HCT116 (cell line): ENCODE data around the gene DENND5B.

ENCODE experiments used
- ELF1 ChIP-seq: IDR thresholded peaks from 2 replicates; pipeline ENCODE4 v1.6.1; 2012; ENCODE audit warnings: low read depth, borderline replicate concordance
- EZH2 ChIP-seq: fragments of 200-600 bp; sonication (generic); IDR thresholded peaks from 2 replicates; pipeline ENCODE4 v1.6.1; 2017; ENCODE audit warnings: antibody characterized with exemption, mixed run types
- EZH2phosphoT487 ChIP-seq: fragments of 200-600 bp; IDR thresholded peaks from 2 replicates; pipeline ENCODE4 v1.6.1; 2018; ENCODE audit warnings: antibody characterized with exemption, borderline replicate concordance
- POLR2A ChIP-seq: IDR thresholded peaks from 2 replicates; pipeline ENCODE4 v1.7.0; 2011; ENCODE audit warnings: borderline replicate concordance; ENCODE audit not compliant: insufficient read depth, insufficient read length; ENCODE audit errors: extremely low read depth
- POLR2AphosphoS5 ChIP-seq: IDR thresholded peaks from 2 replicates; pipeline ENCODE4 v1.6.1; 2011; ENCODE audit warnings: mild to moderate bottlenecking, low read depth, low read length, moderate library complexity
- YY1 ChIP-seq: IDR thresholded peaks from 2 replicates; pipeline ENCODE4 v1.6.1; 2011; ENCODE audit warnings: low read length, low read depth, moderate library complexity, mild to moderate bottlenecking; ENCODE audit not compliant: insufficient replicate concordance; ENCODE audit errors: extremely low read depth
- TF ChIP-seq, protein P1 (sequence below), 3 experiments: fragments of 200-600 bp in 1 of 3; sonication (generic) in 1 of 3; IDR thresholded peaks in 2 of 3; conservative IDR thresholded peaks in 1 of 3; 2 replicates each; pipeline ENCODE4 v1.5.1; 2012 to 2017; ENCODE audit warnings: low read depth in 2 of 3, low read length in 2 of 3, antibody characterized with exemption in 1 of 3, borderline replicate concordance in 1 of 3, control low read depth in 1 of 3, mild to moderate bottlenecking in 1 of 3, mixed read lengths in 1 of 3, mixed run types in 1 of 3, moderate library complexity in 1 of 3; ENCODE audit not compliant: insufficient read depth in 1 of 3
- TF ChIP-seq, protein P2 (sequence below): IDR thresholded peaks from 2 replicates; pipeline ENCODE4 v1.6.1; 2012; ENCODE audit warnings: low read depth

DNA sequence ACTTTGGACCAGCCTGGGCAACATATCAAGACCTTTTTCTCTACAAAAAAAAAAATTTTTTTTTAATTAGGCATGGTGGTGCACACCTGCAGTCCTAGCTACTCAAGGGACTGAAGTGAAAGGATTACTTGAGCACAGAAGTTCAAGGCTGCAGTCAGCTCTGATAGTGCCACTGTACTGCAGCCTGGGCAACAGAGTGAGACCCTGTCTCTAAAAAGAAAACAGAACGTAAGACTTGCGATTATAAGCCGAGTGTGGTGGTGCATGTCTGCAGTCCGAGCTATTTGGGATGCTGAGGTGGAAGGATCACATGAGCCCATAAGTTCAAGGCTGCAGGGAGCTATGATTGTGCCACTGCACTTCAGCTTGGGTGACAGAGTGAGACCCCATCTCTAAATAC, 76.0 kb downstream of the DENND5B start:
- TF ChIP-seq EZH2 (no peak), POLR2A (no peak), POLR2AphosphoS5 (no peak), EZH2phosphoT487 (no peak), YY1 (no peak), ELF1 (no peak)
- TF ChIP-seq, protein P1, sequence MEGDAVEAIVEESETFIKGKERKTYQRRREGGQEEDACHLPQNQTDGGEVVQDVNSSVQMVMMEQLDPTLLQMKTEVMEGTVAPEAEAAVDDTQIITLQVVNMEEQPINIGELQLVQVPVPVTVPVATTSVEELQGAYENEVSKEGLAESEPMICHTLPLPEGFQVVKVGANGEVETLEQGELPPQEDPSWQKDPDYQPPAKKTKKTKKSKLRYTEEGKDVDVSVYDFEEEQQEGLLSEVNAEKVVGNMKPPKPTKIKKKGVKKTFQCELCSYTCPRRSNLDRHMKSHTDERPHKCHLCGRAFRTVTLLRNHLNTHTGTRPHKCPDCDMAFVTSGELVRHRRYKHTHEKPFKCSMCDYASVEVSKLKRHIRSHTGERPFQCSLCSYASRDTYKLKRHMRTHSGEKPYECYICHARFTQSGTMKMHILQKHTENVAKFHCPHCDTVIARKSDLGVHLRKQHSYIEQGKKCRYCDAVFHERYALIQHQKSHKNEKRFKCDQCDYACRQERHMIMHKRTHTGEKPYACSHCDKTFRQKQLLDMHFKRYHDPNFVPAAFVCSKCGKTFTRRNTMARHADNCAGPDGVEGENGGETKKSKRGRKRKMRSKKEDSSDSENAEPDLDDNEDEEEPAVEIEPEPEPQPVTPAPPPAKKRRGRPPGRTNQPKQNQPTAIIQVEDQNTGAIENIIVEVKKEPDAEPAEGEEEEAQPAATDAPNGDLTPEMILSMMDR (IDR thresholded peaks at IDR 0.05 in 2 of 3, conservative IDR thresholded peaks at IDR 0.05 in 1 of 3; ENCODE audit: borderline replicate concordance in 1 of 3, insufficient read depth in 1 of 3, low read depth in 2 of 3, low read length in 2 of 3) = no peak
- TF ChIP-seq, protein P2, sequence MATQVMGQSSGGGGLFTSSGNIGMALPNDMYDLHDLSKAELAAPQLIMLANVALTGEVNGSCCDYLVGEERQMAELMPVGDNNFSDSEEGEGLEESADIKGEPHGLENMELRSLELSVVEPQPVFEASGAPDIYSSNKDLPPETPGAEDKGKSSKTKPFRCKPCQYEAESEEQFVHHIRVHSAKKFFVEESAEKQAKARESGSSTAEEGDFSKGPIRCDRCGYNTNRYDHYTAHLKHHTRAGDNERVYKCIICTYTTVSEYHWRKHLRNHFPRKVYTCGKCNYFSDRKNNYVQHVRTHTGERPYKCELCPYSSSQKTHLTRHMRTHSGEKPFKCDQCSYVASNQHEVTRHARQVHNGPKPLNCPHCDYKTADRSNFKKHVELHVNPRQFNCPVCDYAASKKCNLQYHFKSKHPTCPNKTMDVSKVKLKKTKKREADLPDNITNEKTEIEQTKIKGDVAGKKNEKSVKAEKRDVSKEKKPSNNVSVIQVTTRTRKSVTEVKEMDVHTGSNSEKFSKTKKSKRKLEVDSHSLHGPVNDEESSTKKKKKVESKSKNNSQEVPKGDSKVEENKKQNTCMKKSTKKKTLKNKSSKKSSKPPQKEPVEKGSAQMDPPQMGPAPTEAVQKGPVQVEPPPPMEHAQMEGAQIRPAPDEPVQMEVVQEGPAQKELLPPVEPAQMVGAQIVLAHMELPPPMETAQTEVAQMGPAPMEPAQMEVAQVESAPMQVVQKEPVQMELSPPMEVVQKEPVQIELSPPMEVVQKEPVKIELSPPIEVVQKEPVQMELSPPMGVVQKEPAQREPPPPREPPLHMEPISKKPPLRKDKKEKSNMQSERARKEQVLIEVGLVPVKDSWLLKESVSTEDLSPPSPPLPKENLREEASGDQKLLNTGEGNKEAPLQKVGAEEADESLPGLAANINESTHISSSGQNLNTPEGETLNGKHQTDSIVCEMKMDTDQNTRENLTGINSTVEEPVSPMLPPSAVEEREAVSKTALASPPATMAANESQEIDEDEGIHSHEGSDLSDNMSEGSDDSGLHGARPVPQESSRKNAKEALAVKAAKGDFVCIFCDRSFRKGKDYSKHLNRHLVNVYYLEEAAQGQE = no peak
